AG10803 (cell line): ENCODE results near the gene TXNDC8.

Source experiments
- DNase-seq: peaks from one replicate; pipeline ENCODE4 v3.0.0; 2010; ENCODE audit warnings: low read depth
- H3K4me3 ChIP-seq: 2 replicates; pipeline ENCODE4 v1.5.1; 2011; ENCODE audit warnings: mild to moderate bottlenecking, low read length, control low read depth
- CTCF ChIP-seq: conservative IDR thresholded peaks from 2 replicates; pipeline ENCODE4 v1.5.1; 2011; ENCODE audit warnings: mild to moderate bottlenecking, low read length, control low read depth, inconsistent platforms

The TXNDC8 gene

GRCh38 chr9:110340306-110340705 lies 2.6 kb upstream of the TXNDC8 start:
- H3K4me3 ChIP-seq, result no peak overlapping the region
- peak; percentile 54 for TF ChIP-seq CTCF
- DNase-seq, result peak; percentile 23

- no peak for TF ChIP-seq CTCF
- no peak overlapping the region for H3K4me3 ChIP-seq
- no peak for DNase-seq
These were observed 480 bp upstream of the TXNDC8 start for GRCh38 chr9:110338143-110338542.

GRCh38 chr9:110336363-110336762 lies 1.3 kb downstream of the TXNDC8 start:
- TF ChIP-seq CTCF, result no peak
- H3K4me3 ChIP-seq, result no peak overlapping the region
- no peak for DNase-seq

GRCh38 chr9:110334871-110335270 lies 2.8 kb downstream of the TXNDC8 start:
- no peak for TF ChIP-seq CTCF
- no peak overlapping the region for H3K4me3 ChIP-seq
- DNase-seq, result no peak

GRCh38 chr9:110334183-110334582 lies 3.5 kb downstream of the TXNDC8 start:
- no peak for DNase-seq
- TF ChIP-seq CTCF, result no peak
- no peak overlapping the region for H3K4me3 ChIP-seq

GRCh38 chr9:110332766-110333165 lies 4.9 kb downstream of the TXNDC8 start:
- no peak overlapping the region for H3K4me3 ChIP-seq
- DNase-seq, result no peak
- no peak for TF ChIP-seq CTCF

- no peak overlapping the region for H3K4me3 ChIP-seq
- no peak for TF ChIP-seq CTCF
- DNase-seq, result peak; percentile 72
These were observed 7.1 kb downstream of the TXNDC8 start for GRCh38 chr9:110330484-110331105.
